OCI-LY7 (cell line): Measurements from ENCODE around the gene MAPT. TPM values are rescaled to one million over a fixed set of nuclear protein-coding genes. Genes with fewer than 3 reads are reported as not detected.

ENCODE experiments used
- BruUV-seq: library from RNA; stranded (reverse); fragments of 400-500 nt; replicated peaks from 2 replicates; lab custom pipeline; 2021; lab: Mats Ljungman, UMichigan
- CTCF ChIA-PET: fragments of 300-600 bp; sonication (Branson Sonifier 250); formaldehyde crosslinking; loops from one replicate; lab custom pipeline; 2022; ENCODE audit warnings: antibody characterized with exemption; ENCODE audit not compliant: unreplicated experiment; lab: Charles Lee
- POLR2A ChIA-PET: fragments of 300-600 bp; sonication (Branson Sonifier 250); formaldehyde crosslinking; loops from one replicate; lab custom pipeline; 2022; ENCODE audit warnings: antibody characterized with exemption; lab: Charles Lee
- DNase-seq: peaks from one replicate; pipeline ENCODE4 v3.0.0-alpha.2; 2015; ENCODE audit warnings: low spot score
- H2AFZ ChIP-seq: fragments of 200-600 bp; sonication (generic), shearing (Covaris generic); 2 replicates; pipeline ENCODE4 v1.6.1; 2014; ENCODE audit warnings: mild to moderate bottlenecking, antibody characterized with exemption, low read length, moderate library complexity
- H3K27ac ChIP-seq: fragments of 200-600 bp; sonication (generic); 2 replicates; pipeline ENCODE4 v1.5.1; 2014; ENCODE audit warnings: mixed run types, low read depth, mild to moderate bottlenecking, moderate library complexity, low read length, inconsistent platforms; ENCODE audit not compliant: poor library complexity, severe bottlenecking
- H3K36me3 ChIP-seq: fragments of 200-600 bp; sonication (generic); 2 replicates; pipeline ENCODE4 v1.6.1; 2014; ENCODE audit warnings: mild to moderate bottlenecking, antibody characterized with exemption, low read length, moderate library complexity, mixed read lengths; ENCODE audit not compliant: insufficient read depth
- H3K4me1 ChIP-seq: fragments of 200-600 bp; sonication (generic); 2 replicates; pipeline ENCODE4 v1.5.1; 2014; ENCODE audit warnings: mild to moderate bottlenecking, low read length; ENCODE audit not compliant: insufficient read depth, poor library complexity, severe bottlenecking
- H3K4me2 ChIP-seq: fragments of 200-600 bp; sonication (generic); 2 replicates; pipeline ENCODE4 v1.6.1; 2014; ENCODE audit warnings: mild to moderate bottlenecking, low read length
- H3K4me3 ChIP-seq: fragments of 200-600 bp; sonication (generic); 2 replicates; pipeline ENCODE4 v1.5.1; 2014; ENCODE audit warnings: mild to moderate bottlenecking, low read depth, low read length; ENCODE audit not compliant: poor library complexity, severe bottlenecking
- H3K79me2 ChIP-seq: fragments of 200-600 bp; sonication (generic); 2 replicates; pipeline ENCODE4 v1.6.1; 2016; ENCODE audit warnings: low read depth, mild to moderate bottlenecking, low read length, moderate library complexity, mixed read lengths; ENCODE audit not compliant: insufficient read depth
- H3K9me2 ChIP-seq: fragments of 200-600 bp; sonication (generic); 2 replicates; pipeline ENCODE4 v1.6.1; 2016; ENCODE audit warnings: mild to moderate bottlenecking, low read length, mixed read lengths; ENCODE audit not compliant: insufficient read depth
- H3K9me3 ChIP-seq: fragments of 200-600 bp; sonication (generic); 2 replicates; pipeline ENCODE4 v1.6.1; 2014; ENCODE audit warnings: mild to moderate bottlenecking, mixed run types, low read length, mixed read lengths
- H4K20me1 ChIP-seq: fragments of 200-600 bp; sonication (generic); 2 replicates; pipeline ENCODE4 v1.6.1; 2014; ENCODE audit warnings: mild to moderate bottlenecking, antibody characterized with exemption, low read length, moderate library complexity, mixed read lengths; ENCODE audit not compliant: insufficient read depth
- CTCF ChIP-seq: fragments of 200-600 bp; sonication (generic); conservative IDR thresholded peaks from 2 replicates; pipeline ENCODE4 v1.5.1; 2014; ENCODE audit warnings: mild to moderate bottlenecking, antibody characterized with exemption, low read length, moderate library complexity, mixed read lengths
- EZH2phosphoT487 ChIP-seq: fragments of 200-600 bp; sonication (generic); IDR thresholded peaks from 2 replicates; pipeline ENCODE4 v1.6.1; 2018; ENCODE audit warnings: low read depth, borderline replicate concordance, mild to moderate bottlenecking, mixed run types, antibody characterized with exemption, low read length, moderate library complexity, mixed read lengths
- intact Hi-C: fragments of 100-400 bp; cut with micrococcal nuclease; formaldehyde crosslinking; loops from one replicate; pipeline ENCODE4 v1.10.0; 2022; ENCODE audit not compliant: unreplicated experiment
- total RNA-seq, 2 experiments: library from RNA; depleted of rRNA in 1 of 2; stranded (reverse); fragments of >200 nt in 1 of 2; shearing (Covaris generic) in 1 of 2; gene quantifications; 2 replicates each; pipeline ENCODE4 v1.2.3, GENCODE V29; 2014 to 2022

Gene MAPT
- total RNA-seq, 2 experiments from 2014 or later = 0.44 TPM; not detected in 1

- Histone ChIP-seq H3K4me1 (no peaks in the 10 kb centered on the region), H3K27ac (no peak overlapping the region), H4K20me1 (no peaks in the 10 kb centered on the region), H3K9me3 (no peaks in the 10 kb centered on the region), H3K36me3 (no peaks in the 10 kb centered on the region), H3K4me2 (no peak overlapping the region), H3K4me3 (no peak overlapping the region), H3K79me2 (no peaks in the 10 kb centered on the region), H2AFZ (no peak overlapping the region), H3K9me2 (no peaks in the 10 kb centered on the region)
- POLR2A ChIA-PET = no interaction called here
- BruUV-seq = no TSS peak
- no peak for TF ChIP-seq EZH2phosphoT487
- TF ChIP-seq CTCF = no peak
- DNase-seq = no peak
- CTCF ChIA-PET = no interaction called here
- intact Hi-C loops = no loop called here
Observed at GRCh38 chr17:45963889-45964288, 69.5 kb downstream of the MAPT start.

- no peaks in the 10 kb centered on the region for H3K4me1 ChIP-seq
- no peak for DNase-seq
- H3K4me3 ChIP-seq = no peak overlapping the region
- no peak overlapping the region for H3K27ac ChIP-seq
- intact Hi-C loops = no loop called here
- no peaks in the 10 kb centered on the region for H3K9me2 ChIP-seq
- no TSS peak for BruUV-seq
- TF ChIP-seq CTCF = no peak
- TF ChIP-seq EZH2phosphoT487 = no peak
- no peaks in the 10 kb centered on the region for H3K36me3 ChIP-seq
- CTCF ChIA-PET = no interaction called here
- H3K79me2 ChIP-seq = no peaks in the 10 kb centered on the region
- no peaks in the 10 kb centered on the region for H4K20me1 ChIP-seq
- POLR2A ChIA-PET = no interaction called here
- no peak overlapping the region for H3K4me2 ChIP-seq
- no peak overlapping the region for H2AFZ ChIP-seq
- no peaks in the 10 kb centered on the region for H3K9me3 ChIP-seq
Observed at GRCh38 chr17:45964634-45965033, 70.3 kb downstream of the MAPT start.

- H3K36me3 ChIP-seq = no peaks in the 10 kb centered on the region
- H3K4me1 ChIP-seq = no peaks in the 10 kb centered on the region
- no peak overlapping the region for H2AFZ ChIP-seq
- H3K4me3 ChIP-seq = no peak overlapping the region
- ChIA-PET POLR2A (no interaction called here), CTCF (no interaction called here)
- DNase-seq = no peak
- no TSS peak for BruUV-seq
- no peaks in the 10 kb centered on the region for H3K79me2 ChIP-seq
- TF ChIP-seq EZH2phosphoT487 = no peak
- TF ChIP-seq CTCF = no peak
- no peaks in the 10 kb centered on the region for H3K9me3 ChIP-seq
- no peak overlapping the region for H3K27ac ChIP-seq
- H3K9me2 ChIP-seq = no peaks in the 10 kb centered on the region
- H3K4me2 ChIP-seq = no peak overlapping the region
- intact Hi-C loops = no loop called here
- no peaks in the 10 kb centered on the region for H4K20me1 ChIP-seq
Observed at GRCh38 chr17:45965812-45966211, 71.5 kb downstream of the MAPT start.
